B cell (primary cell): ENCODE data around the gene ST13. TPM values are rescaled to one million over a fixed set of nuclear protein-coding genes. Genes with fewer than 3 reads are reported as not detected.

Experiments
- ATAC-seq: fragments of 200-7000 bp; cut with Tn5 transposase; one replicate; pipeline ENCODE4 v1.10.0; 2021; ENCODE audit warnings: low read depth, mild to moderate bottlenecking, moderate number of reproducible peaks, moderate library complexity
- CTCF ChIA-PET: fragments of 350-600 bp; sonication (Branson Sonifier 250); formaldehyde crosslinking; loops from one replicate; lab custom pipeline; 2021; ENCODE audit warnings: antibody characterized with exemption, inconsistent platforms; lab: Charles Lee
- POLR2A ChIA-PET: fragments of 350-600 bp; sonication (Branson Sonifier 250); formaldehyde crosslinking; loops from one replicate; lab custom pipeline; 2021; ENCODE audit warnings: antibody characterized with exemption; lab: Charles Lee
- DNase-seq: peaks from one replicate; pipeline ENCODE4 v3.0.0; 2013
- H2AFZ ChIP-seq: 2 replicates; pipeline ENCODE4 v1.6.1; 2012; ENCODE audit warnings: mild to moderate bottlenecking, low read depth, low read length; ENCODE audit not compliant: insufficient read depth, poor library complexity, severe bottlenecking
- H3K27ac ChIP-seq, 2 donors: 1 replicate in 1 of 2; 2 replicates in 1 of 2; pipeline ENCODE4 v1.5.1; 2012 to 2013; ENCODE audit warnings: low read length in 2 of 2, mild to moderate bottlenecking in 2 of 2, moderate library complexity in 1 of 2
- H3K27me3 ChIP-seq, 4 experiments: fragments of 200-600 bp in 1 of 4; sonication (generic) in 1 of 4; replicated peaks in 1 of 4; 1 replicate in 2 of 4; 2 replicates in 2 of 4; pipeline versions ENCODE4 v1.6.1 to v1.7.0; 2013 to 2016; ENCODE audit warnings: low read length in 3 of 4, mild to moderate bottlenecking in 2 of 4, mixed read lengths in 1 of 4, moderate library complexity in 1 of 4; ENCODE audit not compliant: insufficient read depth in 4 of 4, control insufficient read depth in 3 of 4; ENCODE audit errors: control extremely low read depth in 1 of 4
- H3K36me3 ChIP-seq, 2 experiments: replicated peaks in 1 of 2; 1 replicate in 1 of 2; 2 replicates in 1 of 2; pipeline versions ENCODE4 v1.6.1 to v1.7.1; 2013; ENCODE audit warnings: low read length in 1 of 2; ENCODE audit not compliant: insufficient read depth in 2 of 2, control insufficient read depth in 1 of 2; ENCODE audit errors: control extremely low read depth in 1 of 2, extremely low read depth in 1 of 2
- H3K4me1 ChIP-seq, 2 donors: fragments of 200-600 bp in 1 of 2; sonication (generic) in 1 of 2; 1 replicate in 1 of 2; 2 replicates in 1 of 2; pipeline versions ENCODE4 v1.5.1 to v1.6.1; 2013 to 2017; ENCODE audit warnings: low read length in 2 of 2; ENCODE audit not compliant: control insufficient read depth in 2 of 2, insufficient read depth in 2 of 2
- H3K4me2 ChIP-seq: replicated peaks from 2 replicates; pipeline ENCODE3; 2012; ENCODE audit warnings: mild to moderate bottlenecking, low read depth, low read length; ENCODE audit not compliant: poor library complexity, severe bottlenecking
- H3K4me3 ChIP-seq, 5 experiments: fragments of 200-600 bp in 1 of 5; sonication (generic) in 1 of 5; 1 replicate in 3 of 5; 2 replicates in 2 of 5; pipeline versions ENCODE4 v1.5.1 to v1.7.0; 2011 to 2016; ENCODE audit warnings: low read length in 4 of 5, mild to moderate bottlenecking in 4 of 5, low read depth in 2 of 5, control low read depth in 1 of 5, moderate library complexity in 1 of 5; ENCODE audit not compliant: insufficient read depth in 1 of 5; ENCODE audit errors: control extremely low read depth in 1 of 5, extremely low read depth in 1 of 5
- H3K79me2 ChIP-seq: fragments of 200-600 bp; sonication (generic); one replicate; pipeline ENCODE4 v1.6.0; 2016; ENCODE audit warnings: low read length; ENCODE audit not compliant: control insufficient read depth, insufficient read depth
- H3K9ac ChIP-seq: fragments of 200-600 bp; sonication (generic); 2 replicates; pipeline ENCODE4 v1.6.1; 2017; ENCODE audit warnings: mild to moderate bottlenecking, low read length, moderate library complexity
- H3K9me3 ChIP-seq, 3 donors: one replicate each; pipeline versions ENCODE4 v1.6.1 to v1.7.1; 2013; ENCODE audit warnings: low read length in 2 of 3; ENCODE audit not compliant: control insufficient read depth in 2 of 3, insufficient read depth in 1 of 3; ENCODE audit errors: control extremely low read depth in 1 of 3
- H4K20me1 ChIP-seq: 2 replicates; pipeline ENCODE4 v1.6.0; 2012; ENCODE audit warnings: mild to moderate bottlenecking, low read length; ENCODE audit not compliant: insufficient read depth, control insufficient read depth, poor library complexity, severe bottlenecking
- H3K27ac Mint-ChIP-seq: one replicate; pipeline ENCODE4 v1.8.0; 2021; ENCODE audit warnings: mixed read lengths
- H3K27me3 Mint-ChIP-seq: one replicate; pipeline ENCODE4 v1.8.0; 2021; ENCODE audit warnings: mixed read lengths
- H3K4me1 Mint-ChIP-seq: one replicate; pipeline ENCODE4 v1.8.0; 2021; ENCODE audit warnings: mixed read lengths
- H3K4me3 Mint-ChIP-seq: one replicate; pipeline ENCODE4 v1.8.0; 2021; ENCODE audit warnings: mixed read lengths
- H3K9me3 Mint-ChIP-seq: one replicate; pipeline ENCODE4 v1.8.0; 2022; ENCODE audit warnings: mixed read lengths; ENCODE audit not compliant: insufficient read depth
- CTCF ChIP-seq: fragments of 200-600 bp; IDR thresholded peaks from one replicate; pipeline ENCODE4 v1.8.0; 2022; ENCODE audit warnings: antibody characterized with exemption, mild to moderate bottlenecking
- EZH2 ChIP-seq: IDR thresholded peaks from 2 replicates; pipeline ENCODE4 v1.6.1; 2012; ENCODE audit warnings: borderline replicate concordance, low read depth, mild to moderate bottlenecking, moderate library complexity, low read length; ENCODE audit not compliant: insufficient read depth, poor library complexity, severe bottlenecking
- WGBS: methylation state at CpG from one replicate; pipeline ENCODE4 v1.1.5; 2013; ENCODE audit warnings: missing lambda C conversion rate; ENCODE audit not compliant: insufficient coverage; 5-methylcytosine and 5-hydroxymethylcytosine counted together
- intact Hi-C: fragments of 100-400 bp; cut with micrococcal nuclease; formaldehyde crosslinking; loops from one replicate; pipeline ENCODE4 v1.10.0; 2022
- polyA plus RNA-seq: library from polyadenylated mRNA; depleted of rRNA; stranded (reverse); fragments of >200 nt; gene quantifications from 2 replicates; pipeline ENCODE4 v1.2.3, GENCODE V29; 2012
- total RNA-seq, 2 donors: library from RNA; stranded (reverse); fragments of 120-200 nt in 1 of 2; gene quantifications; 1 replicate in 1 of 2; 2 replicates in 1 of 2; pipeline versions ENCODE4 v1.2.3 to v1.2.4, GENCODE V29; 2013 to 2022

The ST13 gene
- total and polyA plus RNA-seq, 2 donors (not counting 1 experiment from before 2014, with no cell fraction given) = 44.6 to 187 TPM

- no peaks in the 10 kb centered on the region for H4K20me1 ChIP-seq
- no peak overlapping the region for H3K4me3 ChIP-seq
- ATAC-seq = no peak
- H3K9ac ChIP-seq = no peak overlapping the region
- H2AFZ ChIP-seq = no peak overlapping the region
- no peak overlapping the region for H3K4me2 ChIP-seq
- Mint-ChIP-seq H3K27me3 (no peaks in the 10 kb centered on the region), H3K9me3 (no peaks in the 10 kb centered on the region), H3K27ac (no peak overlapping the region), H3K4me1 (peaks cover 5% of the 10 kb centered on the region), H3K4me3 (no peak overlapping the region)
- ChIA-PET CTCF (interaction anchor here (0.6 to 1.5 kb wide), 2 partner anchors 211 to 236 kb away, joined by 4 read pairs; no protein-coding TSS in a partner anchor), POLR2A (no interaction called here)
- H3K9me3 ChIP-seq = no peaks in the 10 kb centered on the region
- H3K36me3 ChIP-seq = peaks cover 2% of the 10 kb centered on the region in 2 experiments
- 100% methylated on average over 3 of the region's 4 CpGs for WGBS
- H3K27me3 ChIP-seq = no peaks in the 10 kb centered on the region
- H3K4me1 ChIP-seq = no peaks in the 10 kb centered on the region
- no peak for DNase-seq
- no peaks in the 10 kb centered on the region for H3K79me2 ChIP-seq
- intact Hi-C loops = loop anchor here (10.0 kb wide), 1 partner anchor 370 kb away; no protein-coding TSS in a partner anchor
- TF ChIP-seq CTCF = no peak
- TF ChIP-seq EZH2 = no peak
- no peak overlapping the region for H3K27ac ChIP-seq
These were observed 38.0 kb upstream of the ST13 start for GRCh38 chr22:40894417-40894816.

GRCh38 chr22:40890881-40891280 is 34.4 kb upstream of the ST13 start:
- no peak overlapping the region for H3K4me3 Mint-ChIP-seq
- DNase-seq = no peak
- H3K9me3 ChIP-seq = no peaks in the 10 kb centered on the region
- no peak overlapping the region for H3K27ac Mint-ChIP-seq
- H2AFZ ChIP-seq = no peak overlapping the region
- H3K9ac ChIP-seq = no peak overlapping the region
- ATAC-seq = no peak
- TF ChIP-seq CTCF (no peak), EZH2 (no peak)
- H3K36me3 ChIP-seq = peaks cover 2 to 26% of the 10 kb centered on the region in 2 experiments
- H3K4me1 ChIP-seq = no peaks in the 10 kb centered on the region
- no CpG with 5 or more reads among the region's 3 CpGs for WGBS
- no peak overlapping the region for H3K27ac ChIP-seq
- no peak overlapping the region for H3K4me2 ChIP-seq
- H3K4me3 ChIP-seq = no peak overlapping the region
- no peaks in the 10 kb centered on the region for H3K9me3 Mint-ChIP-seq
- no peaks in the 10 kb centered on the region for H3K4me1 Mint-ChIP-seq
- ChIA-PET POLR2A (no interaction called here), CTCF (interaction anchor here (1.5 kb wide), 1 partner anchor 9 kb away, joined by 6 read pairs; no protein-coding TSS in a partner anchor)
- H3K79me2 ChIP-seq = no peaks in the 10 kb centered on the region
- H4K20me1 ChIP-seq = no peaks in the 10 kb centered on the region
- intact Hi-C loops = loop anchor here (10.0 kb wide), 1 partner anchor 366 kb away; no protein-coding TSS in a partner anchor
- no peaks in the 10 kb centered on the region for H3K27me3 Mint-ChIP-seq
- no peaks in the 10 kb centered on the region for H3K27me3 ChIP-seq
